Mucosa of descending colon (tissue), 3 donors: ENCODE measurements around the gene NAPSA. TPM values are rescaled to one million over a fixed set of nuclear protein-coding genes. Genes with fewer than 3 reads are reported as not detected.
"Not testable (repeated sequence)": the region's sequence is repeated elsewhere in the genome, so short reads cannot be mapped to it uniquely, and the experiment has no call there.

Experiments
- ATAC-seq: fragments of 200-7000 bp; cut with Tn5 transposase; one replicate; pipeline ENCODE4 v1.9.1; 2020; ENCODE audit warnings: mild to moderate bottlenecking, moderate library complexity
- DNase-seq, 3 donors: peaks; one replicate each; pipeline ENCODE4 v3.0.0-alpha.2; 2020
- H3K36me3 ChIP-seq: fragments of 200-600 bp; one replicate; pipeline ENCODE4 v1.8.0; 2021; ENCODE audit warnings: low read depth, mild to moderate bottlenecking
- H3K4me1 ChIP-seq: fragments of 200-600 bp; one replicate; pipeline ENCODE4 v1.8.0; 2021; ENCODE audit warnings: low read depth, mild to moderate bottlenecking
- H3K4me3 ChIP-seq: fragments of 200-600 bp; one replicate; pipeline ENCODE4 v1.8.0; 2021; ENCODE audit warnings: mild to moderate bottlenecking
- H3K9me3 ChIP-seq: fragments of 200-600 bp; one replicate; pipeline ENCODE4 v1.8.0; 2021; ENCODE audit warnings: mild to moderate bottlenecking
- CTCF ChIP-seq: fragments of 200-600 bp; IDR thresholded peaks from one replicate; pipeline ENCODE4 v1.8.0; 2022; ENCODE audit warnings: antibody characterized with exemption, mild to moderate bottlenecking
- intact Hi-C, 2 donors: fragments of 100-400 bp; cut with DNase I in 1 of 2; cut with micrococcal nuclease in 1 of 2; formaldehyde crosslinking; loops; one replicate each; pipeline versions ENCODE4 v1.11.0 to v1.11.1; 2022; cut with DNase I, micrococcal nuclease
- total RNA-seq, 3 donors: library from RNA; stranded (reverse); fragmentation: NEBNext Ultra II Directional in 2 of 3; extraction: Animal tissue kit (Norgen Biotek cat#: 25700) in 2 of 3; gene quantifications; one replicate each; pipeline versions ENCODE4 v1.2.1 to v1.2.4, GENCODE V29; 2021 to 2023
- donor health status: DM: no; HTN: no; CAD: no; lungs with moderate emphysema.
- donor health status: DM: no; HTN: no; CAD: no.
- donor health status: DM: no; HTN: yes; CAD: no.

NAPSA gene
- total RNA-seq, 3 donors from 2014 or later, result 1.8 to 3.2 (median 2.0) TPM

GRCh38 chr19:50359328-50359818 is 6.1 kb downstream of the NAPSA start:
- no peak overlapping the region for H3K4me3 ChIP-seq
- H3K4me1 ChIP-seq, result no peaks in the 10 kb centered on the region
- TF ChIP-seq CTCF, result no peak
- H3K9me3 ChIP-seq, result no peaks in the 10 kb centered on the region
- intact Hi-C loops, result no loop called here
- ATAC-seq (no peak), DNase-seq (no peak)
- H3K36me3 ChIP-seq, result no peaks in the 10 kb centered on the region

- intact Hi-C loops, result no loop called here
- peak; percentile 55 to 81 (median 80) for DNase-seq
- no peaks in the 10 kb centered on the region for H3K4me1 ChIP-seq
- H3K4me3 ChIP-seq, result peak overlapping the region; percentile 6
- H3K9me3 ChIP-seq, result no peaks in the 10 kb centered on the region
- H3K36me3 ChIP-seq, result no peaks in the 10 kb centered on the region
- TF ChIP-seq CTCF, result no peak
- ATAC-seq, result peak; percentile 51
Measured at GRCh38 chr19:50358483-50359327, 6.7 kb downstream of the NAPSA start.

GRCh38 chr19:50357178-50358100 is 8.0 kb downstream of the NAPSA start:
- peak; percentile 85 for ATAC-seq
- peak; percentile 85 to 90 (median 87) for DNase-seq
- peak; percentile 85 for TF ChIP-seq CTCF
- no peak overlapping the region for H3K4me3 ChIP-seq
- H3K36me3 ChIP-seq, result no peaks in the 10 kb centered on the region
- no peaks in the 10 kb centered on the region for H3K4me1 ChIP-seq
- intact Hi-C loops, result no loop called here
- no peaks in the 10 kb centered on the region for H3K9me3 ChIP-seq

DNA sequence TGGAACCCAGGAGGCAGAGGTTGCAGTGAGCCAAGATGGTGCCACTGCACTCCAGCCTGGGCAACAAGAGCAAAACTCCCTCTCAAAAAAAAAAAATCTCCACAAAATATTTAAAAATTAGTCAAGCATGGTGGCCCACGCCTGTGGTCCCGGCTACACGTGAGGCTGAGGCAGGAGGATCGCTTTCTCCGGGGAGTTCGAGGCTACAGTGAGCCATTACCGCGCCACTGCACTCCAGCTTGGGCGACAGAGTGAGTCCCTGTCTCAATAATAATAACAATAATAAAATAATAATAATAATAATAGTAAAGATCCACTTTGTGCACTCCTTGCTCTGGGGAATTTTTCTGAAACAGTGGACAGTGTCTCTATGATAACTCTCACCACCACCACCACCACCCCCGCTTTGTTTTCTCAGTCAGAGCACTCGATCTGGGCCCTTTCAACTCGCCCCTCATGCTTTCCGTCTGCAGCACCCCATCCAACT is 8.7 kb downstream of the NAPSA start:
- no peak overlapping the region for H3K4me3 ChIP-seq
- intact Hi-C loops, result no loop called here
- no peak for DNase-seq
- TF ChIP-seq CTCF, result no peak
- no peaks in the 10 kb centered on the region for H3K36me3 ChIP-seq
- H3K4me1 ChIP-seq, result no peaks in the 10 kb centered on the region
- ATAC-seq, result no peak
- H3K9me3 ChIP-seq, result no peaks in the 10 kb centered on the region

DNA sequence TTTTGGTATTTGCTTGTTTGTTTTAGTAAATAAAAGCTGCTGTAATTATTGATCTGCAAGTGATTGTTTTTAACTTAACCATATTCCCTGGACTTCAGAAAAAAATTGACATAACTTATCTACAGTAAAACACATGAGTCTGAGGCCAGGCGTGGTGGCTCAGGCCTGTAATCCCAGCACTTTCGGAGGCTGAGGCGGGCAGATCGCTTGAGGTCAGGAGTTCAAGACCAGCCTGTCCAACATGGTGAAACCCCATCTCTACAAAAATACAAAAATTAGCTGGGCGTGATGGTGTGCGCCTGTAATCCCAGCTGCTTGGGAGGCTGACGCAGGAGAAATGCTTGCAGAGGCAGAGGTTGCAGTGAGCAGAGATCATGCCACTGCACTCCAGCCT is 12.0 kb downstream of the NAPSA start:
- H3K36me3 ChIP-seq, DNase-seq, ATAC-seq, H3K4me1 ChIP-seq, H3K4me3 ChIP-seq, H3K9me3 ChIP-seq, intact Hi-C loops: not testable (repeated sequence)
